HG03521 (cell line): ENCODE results near the gene DDOST.
A peak's percentile ranks its signal among the peaks of the same experiment; 100 is the strongest.

Experiments used
- ATAC-seq: cut with Tn5 transposase; IDR thresholded peaks from one replicate; pipeline ENCODE4 v1.9.1; 2021; ENCODE audit warnings: mild to moderate bottlenecking, moderate library complexity; ENCODE audit not compliant: unreplicated experiment

Gene DDOST

DNA sequence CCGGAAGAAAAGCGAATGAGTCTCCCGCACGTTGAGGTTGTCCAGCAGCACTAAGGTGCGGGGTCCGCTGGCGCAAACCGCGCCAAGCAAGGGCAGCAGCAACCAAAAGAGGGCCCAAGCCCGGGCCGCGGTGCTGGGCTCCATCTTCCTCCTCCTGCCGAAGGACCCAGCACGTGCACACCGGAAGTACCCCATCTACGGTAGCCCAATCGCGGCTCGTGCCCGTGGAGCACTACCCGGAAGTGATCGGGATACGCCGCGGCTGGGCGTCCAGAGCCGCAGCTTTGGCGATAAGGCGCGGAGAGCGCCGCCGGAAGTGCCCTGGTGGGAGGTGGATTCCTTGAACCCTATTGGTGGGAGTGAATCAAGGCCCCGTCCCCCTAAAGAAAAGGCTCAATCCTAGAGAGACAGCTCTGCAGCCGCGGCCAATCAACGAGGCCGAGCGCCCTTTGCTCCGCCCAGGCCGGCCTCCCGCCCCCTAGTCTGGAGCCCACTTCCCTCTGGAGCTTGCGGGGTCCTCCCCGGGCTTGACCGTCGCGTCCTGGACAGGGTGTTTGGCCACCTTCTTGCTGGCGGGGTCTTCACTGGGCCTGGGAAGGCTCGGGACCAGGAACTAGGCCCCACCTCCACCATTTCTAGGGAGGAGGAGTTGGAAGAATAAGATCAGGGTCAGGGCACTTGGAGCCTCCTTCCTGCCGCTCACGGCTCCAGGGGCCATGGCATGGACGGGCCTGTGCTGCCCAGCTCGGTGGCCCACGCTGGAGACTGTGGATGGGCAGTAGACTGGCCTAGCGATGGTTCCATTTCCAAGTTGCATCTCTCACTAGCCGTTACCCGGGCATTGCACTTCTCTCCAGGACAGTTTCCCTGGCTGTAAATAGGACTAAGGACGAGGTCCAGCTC lies at the start of gene DDOST:
Gene DDOST, minus strand, starts transcription at position 163 of the 903 bp plus-strand sequence. Its CDS starts 19 bp downstream, at position 144.
- peak; percentile 94 for ATAC-seq

- ATAC-seq: no peak
These were observed 49.5 kb upstream of the DDOST start for GRCh38 chr1:20710469-20711284.

DNA sequence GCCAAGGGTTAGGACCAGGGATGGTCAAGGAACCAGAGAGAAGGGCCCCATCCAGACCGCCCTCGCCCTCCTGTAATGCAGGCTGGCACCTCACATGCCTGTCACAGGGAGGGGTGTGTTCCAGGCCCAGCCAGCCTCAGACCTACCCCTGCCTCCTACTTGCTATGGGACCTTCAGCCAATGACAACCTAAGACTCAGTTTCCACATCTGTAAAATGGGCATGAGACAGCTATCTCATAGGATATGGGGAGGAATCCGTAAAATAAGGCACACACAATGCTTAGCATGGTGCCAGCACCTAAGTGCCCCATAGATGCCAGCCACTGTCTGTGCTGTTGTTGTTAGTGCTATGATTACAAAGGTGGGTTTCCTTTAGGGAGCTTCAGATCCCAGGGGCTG lies 48.7 kb upstream of the DDOST start:
- ATAC-seq: no peak

GRCh38 chr1:20708891-20709290 lies 47.7 kb upstream of the DDOST start:
- ATAC-seq: no peak

GRCh38 chr1:20708057-20708456 lies 46.9 kb upstream of the DDOST start:
- no peak for ATAC-seq

- no peak for ATAC-seq
These were observed 45.7 kb upstream of the DDOST start for GRCh38 chr1:20706841-20707240.

- ATAC-seq: no peak
These were observed 44.1 kb upstream of the DDOST start for GRCh38 chr1:20705203-20705755.

GRCh38 chr1:20704390-20705202 lies 43.4 kb upstream of the DDOST start:
- no peak for ATAC-seq

GRCh38 chr1:20703124-20703756 lies 42.1 kb upstream of the DDOST start:
- ATAC-seq: no peak

DNA sequence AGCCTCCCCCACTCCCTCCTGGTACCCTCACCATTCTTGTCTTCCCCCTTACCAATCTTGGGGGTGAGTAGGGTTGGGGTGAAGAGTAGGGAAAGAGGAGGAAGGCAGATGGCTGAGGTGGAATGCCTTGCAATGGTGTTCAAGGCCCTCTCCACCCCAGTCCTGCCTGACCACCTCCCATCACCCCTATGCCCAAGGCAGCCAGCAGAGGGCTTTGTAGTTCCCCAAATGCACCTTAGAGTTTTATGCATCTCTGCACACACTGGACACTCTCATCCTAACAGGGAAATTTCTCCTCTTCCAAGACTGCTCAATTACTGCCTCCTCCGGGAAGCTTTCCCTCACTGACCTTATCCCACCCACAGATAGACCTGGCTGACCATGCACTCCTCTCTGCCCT lies 41.2 kb upstream of the DDOST start:
- no peak for ATAC-seq

DNA sequence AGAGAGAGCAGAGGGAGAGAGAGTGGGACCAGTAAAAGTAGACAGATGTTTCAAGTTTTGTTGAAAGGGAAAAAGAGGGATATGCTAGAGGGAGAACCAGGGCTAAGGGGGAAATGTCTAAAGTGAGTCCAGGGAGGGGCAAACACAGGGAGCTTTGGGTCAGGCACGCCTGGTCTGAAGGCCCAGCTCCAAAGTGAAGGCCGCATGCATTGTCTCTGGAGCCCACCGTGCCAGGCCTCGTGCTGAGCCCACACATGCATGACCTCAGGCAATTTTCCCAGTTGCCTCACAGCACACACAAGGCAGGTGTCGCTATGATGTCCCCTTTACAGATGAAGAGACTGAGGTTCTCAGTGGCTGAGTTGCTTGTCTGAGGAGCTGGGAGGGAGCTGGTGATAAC lies 40.7 kb upstream of the DDOST start:
- no peak for ATAC-seq

DNA sequence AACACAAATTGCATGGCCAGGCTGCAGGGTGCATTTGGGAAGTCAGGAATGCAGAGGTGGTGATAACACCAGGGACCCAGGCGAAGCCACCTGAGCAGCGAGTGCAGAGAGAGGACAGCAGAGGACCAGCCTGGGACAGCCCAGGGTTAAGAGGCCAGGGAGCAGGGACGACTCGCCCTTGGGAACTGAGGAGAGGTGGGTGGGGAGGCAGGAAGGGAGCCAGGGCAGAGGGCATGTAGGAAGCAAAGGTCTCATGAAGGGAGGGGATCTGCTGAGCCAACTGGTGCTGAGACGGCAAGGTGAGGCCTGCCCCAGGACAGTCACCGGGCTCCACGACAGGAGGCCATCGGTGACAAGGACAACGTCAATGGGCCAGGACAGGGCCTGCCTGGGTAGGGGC lies 40.3 kb upstream of the DDOST start:
- no peak for ATAC-seq

DNA sequence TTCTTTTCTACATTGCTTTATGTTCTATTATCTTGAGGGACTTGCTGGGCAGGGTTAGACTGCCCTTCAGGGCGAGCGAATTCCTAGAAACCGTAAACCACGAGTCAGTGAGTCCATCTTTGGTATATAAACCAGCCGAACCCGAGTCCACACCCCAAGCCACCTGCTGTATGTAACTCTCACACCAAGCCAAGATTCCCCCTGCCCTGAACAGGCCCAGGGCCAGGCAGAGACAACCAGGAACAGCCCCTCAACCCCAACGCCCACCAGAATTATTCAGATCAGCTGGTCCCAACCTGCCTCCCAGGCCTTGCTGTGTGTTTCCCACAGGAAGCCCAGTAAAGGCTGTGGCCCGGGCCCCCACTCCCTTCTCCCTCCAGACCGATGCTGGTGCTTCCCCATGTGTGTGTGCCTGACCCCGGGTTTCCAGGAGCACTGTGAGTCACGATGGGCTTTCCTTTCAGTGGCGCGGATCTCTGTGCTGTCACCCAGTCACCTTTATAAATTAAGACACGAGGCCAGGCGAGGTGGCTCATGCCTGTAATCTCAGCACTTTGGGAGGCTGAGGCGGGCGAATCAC lies 39.6 kb upstream of the DDOST start:
- no peak for ATAC-seq

DNA sequence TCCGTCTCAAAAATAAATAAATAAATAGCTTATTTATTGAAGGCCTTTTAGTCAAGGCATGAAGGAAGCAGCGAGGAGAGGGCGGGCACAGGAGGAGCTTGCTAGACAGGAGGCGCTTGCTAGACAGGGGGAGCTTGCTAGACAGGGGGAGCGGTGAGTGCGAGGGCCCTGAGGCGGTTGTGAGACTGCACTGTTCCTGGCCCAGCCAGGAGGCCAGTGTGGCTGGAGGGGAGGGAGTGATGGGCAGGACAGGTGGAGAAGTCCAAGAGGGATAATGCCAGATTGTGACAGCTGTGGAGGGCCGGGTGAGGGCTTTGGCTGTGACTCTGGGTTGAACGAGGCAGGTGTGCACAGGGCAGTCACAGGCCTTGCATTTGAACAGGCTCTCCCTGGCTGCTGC lies 38.4 kb upstream of the DDOST start:
- ATAC-seq: no peak

- ATAC-seq: no peak
These were observed 37.2 kb upstream of the DDOST start for GRCh38 chr1:20698195-20698910.

DNA sequence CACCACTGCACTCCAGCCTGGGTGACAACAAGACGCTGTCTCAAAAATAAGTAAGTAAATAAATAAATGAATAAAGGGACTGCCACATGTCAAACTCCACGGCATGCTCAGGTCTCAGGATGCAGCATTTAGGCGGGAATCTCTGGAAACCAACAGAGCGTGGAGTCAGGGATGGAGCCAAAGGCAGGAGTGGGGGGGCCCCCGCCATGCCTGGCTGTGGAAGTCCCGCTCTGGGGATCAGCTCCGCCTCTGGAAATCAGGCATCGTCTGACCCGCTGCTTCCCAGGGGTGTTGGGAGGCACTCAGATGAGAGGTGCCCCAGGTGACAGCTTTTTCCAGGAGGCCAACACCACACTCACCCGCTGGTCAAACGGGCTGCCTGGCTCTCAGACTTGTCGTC lies 36.4 kb upstream of the DDOST start:
- ATAC-seq: no peak

- ATAC-seq: peak; percentile 53
These were observed 35.5 kb upstream of the DDOST start for GRCh38 chr1:20696397-20697333.

GRCh38 chr1:20695515-20695914 lies 34.3 kb upstream of the DDOST start:
- no peak for ATAC-seq
